Tibial nerve (tissue), 3 donors: ENCODE results near the gene KCTD16.

Experiments used
- CTCF ChIP-seq, 5 experiments: fragments of 200-600 bp in 3 of 5; fragments of 450-650 bp in 2 of 5; sonication (generic) in 3 of 5; IDR thresholded peaks; one replicate each; pipeline ENCODE4 v1.5.1; 2016 to 2019; ENCODE audit warnings: antibody characterized with exemption in 5 of 5, mild to moderate bottlenecking in 3 of 5, moderate library complexity in 2 of 5
- POLR2A ChIP-seq, 2 donors: fragments of 450-650 bp; IDR thresholded peaks; one replicate each; pipeline ENCODE4 v1.6.1; 2017; ENCODE audit warnings: antibody characterized with exemption in 2 of 2, mild to moderate bottlenecking in 2 of 2, moderate library complexity in 2 of 2

GRCh38 chr5:144191531-144191930, 20.9 kb downstream of the KCTD16 start:
- no peak for TF ChIP-seq POLR2A (IDR thresholded peaks at IDR 0.05)
- no peak for TF ChIP-seq CTCF (IDR thresholded peaks at IDR 0.05)
